ENCODE data around the gene TGFBR1. TPM values are rescaled to one million over a fixed set of nuclear protein-coding genes. Genes with fewer than 3 reads are reported as not detected.

Gene TGFBR1
- total and polyA plus RNA-seq, 5 donors from 2014 or later: 18.0 to 27.0 (median 19.4) TPM

DNA sequence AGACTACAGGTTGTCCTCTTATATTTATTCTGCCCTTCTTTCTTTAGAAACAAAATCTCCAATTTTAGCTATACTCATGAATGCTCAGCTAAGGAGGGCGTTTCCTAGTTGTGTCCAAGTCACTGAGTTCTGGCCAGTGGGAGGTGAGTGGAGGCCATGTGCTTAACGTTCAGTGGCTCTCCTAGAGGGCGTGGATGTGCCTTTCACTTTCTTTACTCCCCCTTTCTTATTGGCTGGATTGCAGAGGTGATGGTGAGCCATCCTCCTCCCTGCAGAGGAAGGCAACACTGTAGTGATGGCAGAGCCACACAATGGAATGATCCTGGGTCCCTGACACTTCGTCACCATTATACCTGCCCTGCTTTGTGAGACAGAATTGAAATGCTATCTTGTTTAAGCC, 62.2 kb downstream of the TGFBR1 start:
- no peak overlapping the region for H3K27ac Mint-ChIP-seq
- no peaks in the 10 kb centered on the region for H3K9me3 ChIP-seq (ENCODE audit: control insufficient read depth in 2 of 2, low read length in 2 of 2)
- no peaks in the 10 kb centered on the region for H3K36me3 ChIP-seq (ENCODE audit: control insufficient read depth, insufficient read depth, low read length)
- peaks cover 7% of the 10 kb centered on the region for H3K36me3 Mint-ChIP-seq
- H3K4me1 ChIP-seq (ENCODE audit: control insufficient read depth, insufficient read depth, low read length, poor library complexity, severe bottlenecking): no peaks in the 10 kb centered on the region
- ATAC-seq (ENCODE audit: low read depth in 2 of 2) (no peak), DNase-seq (no peak)
- no peak overlapping the region for H3K4me3 ChIP-seq (ENCODE audit: low read depth, low read length)
- H3K4me1 Mint-ChIP-seq: peaks cover 5 to 6% (median 5%) of the 10 kb centered on the region in 4 donors
- H3K27ac ChIP-seq (ENCODE audit: insufficient read depth, low read length, poor library complexity, severe bottlenecking): no peak overlapping the region
- no peak overlapping the region for H3K4me3 Mint-ChIP-seq
- peaks cover 2% of the 10 kb centered on the region for H3K27me3 ChIP-seq (ENCODE audit: control insufficient read depth, insufficient read depth, low read length)
- H3K27me3 Mint-ChIP-seq: peaks cover 27% of the 10 kb centered on the region
- H3K9me3 Mint-ChIP-seq: peaks cover 0 to 3% (median 0%) of the 10 kb centered on the region in 7 donors

DNA sequence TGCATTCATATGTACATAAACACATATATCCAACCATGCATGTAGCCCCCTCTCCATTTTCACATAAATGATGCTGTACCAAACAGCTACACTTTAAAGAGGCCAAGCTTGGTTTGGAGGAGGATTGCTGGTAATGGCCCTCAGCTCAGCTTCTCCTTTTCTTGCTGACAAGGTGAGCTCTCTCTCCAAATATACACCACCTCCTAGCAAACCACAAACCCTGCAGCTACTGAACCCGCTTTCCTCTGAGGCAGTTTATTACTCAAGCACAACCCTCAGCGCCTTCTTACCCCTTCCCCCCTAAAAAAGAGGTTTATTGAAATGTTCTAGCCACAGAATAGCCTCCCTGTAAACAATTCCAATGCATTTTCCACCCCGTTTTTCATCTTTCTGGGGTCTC, 62.8 kb downstream of the TGFBR1 start:
- no peak overlapping the region for H3K4me3 ChIP-seq (ENCODE audit: low read depth, low read length)
- peaks cover 7% of the 10 kb centered on the region for H3K36me3 Mint-ChIP-seq
- ATAC-seq (ENCODE audit: low read depth in 2 of 2) (no peak), DNase-seq (no peak)
- peaks cover 0 to 3% (median 0%) of the 10 kb centered on the region in 7 donors for H3K9me3 Mint-ChIP-seq
- H3K4me3 Mint-ChIP-seq: no peak overlapping the region
- no peaks in the 10 kb centered on the region for H3K4me1 ChIP-seq (ENCODE audit: control insufficient read depth, insufficient read depth, low read length, poor library complexity, severe bottlenecking)
- H3K27me3 Mint-ChIP-seq: peaks cover 24% of the 10 kb centered on the region
- H3K27ac ChIP-seq (ENCODE audit: insufficient read depth, low read length, poor library complexity, severe bottlenecking): no peak overlapping the region
- H3K27me3 ChIP-seq (ENCODE audit: control insufficient read depth, insufficient read depth, low read length): no peaks in the 10 kb centered on the region
- peaks cover 3% of the 10 kb centered on the region in 4 donors for H3K4me1 Mint-ChIP-seq
- H3K36me3 ChIP-seq (ENCODE audit: control insufficient read depth, insufficient read depth, low read length): no peaks in the 10 kb centered on the region
- no peak overlapping the region for H3K27ac Mint-ChIP-seq
- H3K9me3 ChIP-seq (ENCODE audit: control insufficient read depth in 2 of 2, low read length in 2 of 2): no peaks in the 10 kb centered on the region

GRCh38 chr9:99169086-99169485, 64.2 kb downstream of the TGFBR1 start:
- Mint-ChIP-seq H3K4me3 (no peak overlapping the region), H3K9me3 (peaks cover 0 to 3% (median 0%) of the 10 kb centered on the region in 7 donors), H3K36me3 (peaks cover 7% of the 10 kb centered on the region), H3K4me1 (no peaks in the 10 kb centered on the region), H3K27ac (no peak overlapping the region), H3K27me3 (peaks cover 23% of the 10 kb centered on the region)
- no peak for DNase-seq
- H3K4me3 ChIP-seq (ENCODE audit: low read depth, low read length): no peak overlapping the region
- no peak for ATAC-seq (ENCODE audit: low read depth in 2 of 2)
- no peaks in the 10 kb centered on the region for H3K4me1 ChIP-seq (ENCODE audit: control insufficient read depth, insufficient read depth, low read length, poor library complexity, severe bottlenecking)
- no peaks in the 10 kb centered on the region for H3K27me3 ChIP-seq (ENCODE audit: control insufficient read depth, insufficient read depth, low read length)
- no peak overlapping the region for H3K27ac ChIP-seq (ENCODE audit: insufficient read depth, low read length, poor library complexity, severe bottlenecking)
- H3K9me3 ChIP-seq (ENCODE audit: control insufficient read depth in 2 of 2, low read length in 2 of 2): no peaks in the 10 kb centered on the region
- no peaks in the 10 kb centered on the region for H3K36me3 ChIP-seq (ENCODE audit: control insufficient read depth, insufficient read depth, low read length)

- H3K9me3 ChIP-seq (ENCODE audit: control insufficient read depth in 2 of 2, low read length in 2 of 2): no peaks in the 10 kb centered on the region
- no peaks in the 10 kb centered on the region for H3K36me3 ChIP-seq (ENCODE audit: control insufficient read depth, insufficient read depth, low read length)
- DNase-seq (no peak), ATAC-seq (ENCODE audit: low read depth in 2 of 2) (no peak)
- Mint-ChIP-seq H3K27ac (no peak overlapping the region), H3K36me3 (peaks cover 7% of the 10 kb centered on the region), H3K9me3 (peaks cover 0 to 3% (median 0%) of the 10 kb centered on the region in 7 donors), H3K4me1 (no peaks in the 10 kb centered on the region), H3K4me3 (no peak overlapping the region), H3K27me3 (peaks cover 21% of the 10 kb centered on the region)
- H3K4me1 ChIP-seq (ENCODE audit: control insufficient read depth, insufficient read depth, low read length, poor library complexity, severe bottlenecking): no peaks in the 10 kb centered on the region
- no peak overlapping the region for H3K27ac ChIP-seq (ENCODE audit: insufficient read depth, low read length, poor library complexity, severe bottlenecking)
- no peak overlapping the region for H3K4me3 ChIP-seq (ENCODE audit: low read depth, low read length)
- H3K27me3 ChIP-seq (ENCODE audit: control insufficient read depth, insufficient read depth, low read length): no peaks in the 10 kb centered on the region
These were observed 65.3 kb downstream of the TGFBR1 start for GRCh38 chr9:99169982-99170761.

DNA sequence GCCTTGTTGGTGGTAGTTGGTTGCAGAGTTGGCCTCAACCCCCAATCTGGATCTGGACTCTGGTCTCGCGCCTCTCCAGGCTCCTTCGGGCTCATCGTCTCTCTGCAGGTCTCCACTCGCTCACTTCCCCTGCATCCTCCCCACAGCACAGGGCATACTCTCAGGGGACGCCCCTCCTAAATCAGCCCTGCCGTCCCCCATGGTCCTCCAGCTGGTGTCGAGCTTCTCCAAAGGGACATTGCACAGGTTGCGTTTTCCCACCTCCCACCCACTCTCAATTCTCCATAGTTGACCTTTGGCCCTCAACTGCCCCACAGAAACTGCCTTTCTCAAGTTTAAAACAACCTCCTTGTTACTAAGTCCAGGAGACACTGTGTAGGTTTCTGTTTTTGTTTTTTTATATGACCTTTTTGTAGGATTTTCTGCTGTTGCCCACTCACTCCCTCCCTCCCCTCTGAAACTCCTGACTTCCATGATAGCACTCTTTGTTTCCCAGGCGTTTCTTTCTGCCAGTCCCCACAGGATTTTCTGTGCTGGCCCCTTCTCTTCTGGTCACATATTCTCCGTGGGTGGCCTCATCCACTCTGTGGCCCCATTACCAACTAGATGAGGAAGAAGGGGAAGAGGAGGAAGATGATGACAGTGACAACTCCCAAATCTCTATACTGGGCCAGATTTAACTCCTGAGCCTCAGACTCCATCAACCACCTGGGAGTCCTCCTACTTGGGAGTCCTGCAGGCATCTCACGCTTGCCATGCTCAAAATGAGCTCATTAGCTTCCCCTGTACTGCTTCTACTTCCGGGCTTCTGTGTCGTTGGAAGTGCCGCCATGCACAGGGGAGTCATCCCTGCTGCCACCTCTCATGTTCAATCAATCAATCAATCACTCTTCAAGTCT, 66.6 kb downstream of the TGFBR1 start:
- DNase-seq (no peak), ATAC-seq (ENCODE audit: low read depth in 2 of 2) (no peak)
- Mint-ChIP-seq H3K27ac (no peak overlapping the region), H3K9me3 (peaks cover 0 to 3% (median 0%) of the 10 kb centered on the region in 7 donors), H3K36me3 (peaks cover 7% of the 10 kb centered on the region), H3K27me3 (peaks cover 15% of the 10 kb centered on the region), H3K4me3 (no peak overlapping the region), H3K4me1 (no peaks in the 10 kb centered on the region)
- Histone ChIP-seq H3K9me3 (ENCODE audit: control insufficient read depth in 2 of 2, low read length in 2 of 2) (no peaks in the 10 kb centered on the region), H3K27ac (ENCODE audit: insufficient read depth, low read length, poor library complexity, severe bottlenecking) (no peak overlapping the region), H3K36me3 (ENCODE audit: control insufficient read depth, insufficient read depth, low read length) (no peaks in the 10 kb centered on the region), H3K4me1 (ENCODE audit: control insufficient read depth, insufficient read depth, low read length, poor library complexity, severe bottlenecking) (no peaks in the 10 kb centered on the region), H3K4me3 (ENCODE audit: low read depth, low read length) (no peak overlapping the region), H3K27me3 (ENCODE audit: control insufficient read depth, insufficient read depth, low read length) (no peaks in the 10 kb centered on the region)

DNA sequence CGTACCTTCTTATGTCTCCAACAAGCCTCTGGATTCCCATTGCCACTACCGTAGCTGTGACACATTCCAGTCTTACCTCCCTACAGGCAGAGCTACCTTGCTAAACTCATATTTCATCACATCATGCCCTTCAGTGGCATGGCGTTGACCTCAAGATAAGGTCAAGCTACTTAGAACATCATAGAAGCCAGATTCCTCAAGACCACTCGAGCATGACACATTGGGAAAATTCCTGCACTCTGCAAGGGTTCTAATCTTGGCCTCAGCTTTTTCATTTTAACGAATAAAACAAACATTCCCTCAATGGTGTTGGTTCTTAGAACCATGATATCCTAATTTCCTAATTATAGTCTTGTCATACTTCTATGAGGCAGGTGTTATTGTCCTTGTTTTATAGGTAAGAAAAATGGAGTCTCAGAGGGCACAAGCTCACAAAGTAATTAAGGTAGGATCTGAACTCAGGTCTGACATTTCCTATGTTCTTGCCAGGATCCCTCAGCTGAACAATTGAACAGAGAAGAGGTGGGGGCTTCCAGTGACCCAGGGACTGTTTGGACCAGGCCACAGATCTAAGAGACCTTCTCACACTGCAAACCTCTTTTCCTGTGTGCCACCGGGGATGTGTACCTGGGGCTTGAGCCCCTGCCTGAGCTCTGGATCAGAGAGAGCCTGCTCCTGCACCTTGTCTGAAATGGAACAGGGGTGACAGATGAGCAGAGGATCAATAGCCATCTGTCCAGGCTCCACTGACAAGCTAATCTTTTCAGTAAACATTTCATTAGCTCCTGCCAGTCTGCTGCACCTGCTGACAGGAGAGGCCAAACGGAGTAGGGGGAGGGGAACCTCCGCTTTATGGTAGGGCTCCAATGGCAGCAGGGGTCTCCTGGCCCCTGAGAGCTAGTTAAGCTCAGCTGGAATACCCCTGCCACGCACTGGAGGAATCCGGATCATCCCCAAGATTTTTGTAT, 67.5 kb downstream of the TGFBR1 start:
- no peaks in the 10 kb centered on the region for H3K9me3 ChIP-seq (ENCODE audit: control insufficient read depth in 2 of 2, low read length in 2 of 2)
- DNase-seq (no peak), ATAC-seq (ENCODE audit: low read depth in 2 of 2) (no peak)
- Mint-ChIP-seq H3K9me3 (peaks cover 0 to 3% (median 0%) of the 10 kb centered on the region in 7 donors), H3K36me3 (peaks cover 7% of the 10 kb centered on the region), H3K27me3 (peaks cover 9% of the 10 kb centered on the region), H3K4me3 (no peak overlapping the region), H3K27ac (no peak overlapping the region), H3K4me1 (no peaks in the 10 kb centered on the region)
- no peak overlapping the region for H3K4me3 ChIP-seq (ENCODE audit: low read depth, low read length)
- H3K4me1 ChIP-seq (ENCODE audit: control insufficient read depth, insufficient read depth, low read length, poor library complexity, severe bottlenecking): no peaks in the 10 kb centered on the region
- no peak overlapping the region for H3K27ac ChIP-seq (ENCODE audit: insufficient read depth, low read length, poor library complexity, severe bottlenecking)
- H3K27me3 ChIP-seq (ENCODE audit: control insufficient read depth, insufficient read depth, low read length): no peaks in the 10 kb centered on the region
- no peaks in the 10 kb centered on the region for H3K36me3 ChIP-seq (ENCODE audit: control insufficient read depth, insufficient read depth, low read length)
